Measurements from ENCODE around the gene PCBP3. TPM values are rescaled to one million over a fixed set of nuclear protein-coding genes. Genes with fewer than 3 reads are reported as not detected.

The PCBP3 gene
- total and polyA plus RNA-seq, 2 donors from 2014 or later = 2.3 to 5.4 TPM

DNA sequence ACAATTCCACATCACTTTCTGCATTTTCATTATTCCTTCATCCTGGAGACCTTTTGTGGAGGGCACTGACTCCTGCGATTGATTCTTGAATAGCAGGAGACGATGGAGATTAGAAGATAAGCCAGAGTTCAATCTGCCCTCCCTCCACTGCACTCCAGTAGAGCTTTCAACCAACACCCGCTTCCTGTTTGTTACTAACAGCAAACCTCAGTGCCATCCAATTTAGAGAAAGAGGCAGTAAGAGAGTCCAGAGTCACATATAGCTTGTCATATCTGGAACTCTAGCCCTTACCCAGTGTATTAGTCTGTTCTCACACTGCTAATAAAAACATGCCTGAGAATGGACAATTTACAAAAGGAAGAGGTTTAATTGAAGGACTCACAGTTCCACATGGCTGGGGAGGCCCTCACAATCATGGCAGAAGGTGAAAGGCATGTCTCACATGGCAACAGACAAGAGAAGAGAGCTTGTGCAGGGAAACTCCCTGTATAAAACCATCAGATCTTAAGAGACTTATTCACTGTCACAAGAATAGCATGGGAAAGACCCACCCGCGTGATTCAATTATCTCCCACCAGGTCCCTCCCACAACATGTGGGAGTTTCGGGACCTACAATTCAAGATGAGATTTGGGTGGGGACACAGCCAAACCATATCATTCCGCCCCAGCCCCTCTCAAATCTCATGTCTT lies 55.9 kb downstream of the PCBP3 start:
- Histone ChIP-seq H3K4me1 (ENCODE audit: control insufficient read depth in 2 of 3, insufficient read depth in 2 of 3, low read depth in 1 of 3, low read length in 3 of 3) (no peaks in the 10 kb centered on the region), H3K27me3 (ENCODE audit: control insufficient read depth, insufficient read depth, low read length) (no peaks in the 10 kb centered on the region), H3K4me3 (ENCODE audit: low read length in 3 of 3) (no peak overlapping the region), H3K9ac (ENCODE audit: low read length in 3 of 3) (no peak overlapping the region), H3K9me3 (ENCODE audit: control insufficient read depth in 2 of 3, insufficient read depth in 1 of 3, low read length in 3 of 3) (no peaks in the 10 kb centered on the region), H3K27ac (ENCODE audit: low read depth in 2 of 2, low read length in 2 of 2) (no peak overlapping the region), H3K36me3 (ENCODE audit: control insufficient read depth in 2 of 3, insufficient read depth in 3 of 3, low read length in 3 of 3) (no peaks in the 10 kb centered on the region)
- intact Hi-C loops (cut with DNase I) = no loop called here
- no peak for TF ChIP-seq CTCF (IDR thresholded peaks at IDR 0.05; ENCODE audit: borderline replicate concordance, extremely low read depth, insufficient read depth)
- FAIRE-seq (no peak), DNase-seq (no peak)

GRCh38 chr21:45699966-45700365 lies 56.4 kb downstream of the PCBP3 start:
- Histone ChIP-seq H3K27ac (ENCODE audit: low read depth in 2 of 2, low read length in 2 of 2) (no peak overlapping the region), H3K9ac (ENCODE audit: low read length in 3 of 3) (no peak overlapping the region), H3K9me3 (ENCODE audit: control insufficient read depth in 2 of 3, insufficient read depth in 1 of 3, low read length in 3 of 3) (no peaks in the 10 kb centered on the region), H3K4me3 (ENCODE audit: low read length in 3 of 3) (no peak overlapping the region), H3K27me3 (ENCODE audit: control insufficient read depth, insufficient read depth, low read length) (no peaks in the 10 kb centered on the region), H3K4me1 (ENCODE audit: control insufficient read depth in 2 of 3, insufficient read depth in 2 of 3, low read depth in 1 of 3, low read length in 3 of 3) (no peaks in the 10 kb centered on the region), H3K36me3 (ENCODE audit: control insufficient read depth in 2 of 3, insufficient read depth in 3 of 3, low read length in 3 of 3) (no peaks in the 10 kb centered on the region)
- no peak for TF ChIP-seq CTCF (IDR thresholded peaks at IDR 0.05; ENCODE audit: borderline replicate concordance, extremely low read depth, insufficient read depth)
- intact Hi-C loops (cut with DNase I) = no loop called here
- DNase-seq (no peak), FAIRE-seq (no peak)

- Histone ChIP-seq H3K9me3 (ENCODE audit: control insufficient read depth in 2 of 3, insufficient read depth in 1 of 3, low read length in 3 of 3) (no peaks in the 10 kb centered on the region), H3K4me1 (ENCODE audit: control insufficient read depth in 2 of 3, insufficient read depth in 2 of 3, low read depth in 1 of 3, low read length in 3 of 3) (no peaks in the 10 kb centered on the region), H3K27me3 (ENCODE audit: control insufficient read depth, insufficient read depth, low read length) (no peaks in the 10 kb centered on the region), H3K9ac (ENCODE audit: low read length in 3 of 3) (no peak overlapping the region), H3K36me3 (ENCODE audit: control insufficient read depth in 2 of 3, insufficient read depth in 3 of 3, low read length in 3 of 3) (no peaks in the 10 kb centered on the region), H3K4me3 (ENCODE audit: low read length in 3 of 3) (no peak overlapping the region), H3K27ac (ENCODE audit: low read depth in 2 of 2, low read length in 2 of 2) (no peak overlapping the region)
- DNase-seq = no peak
- intact Hi-C loops (cut with DNase I) = no loop called here
- FAIRE-seq = no peak
- no peak for TF ChIP-seq CTCF (IDR thresholded peaks at IDR 0.05; ENCODE audit: borderline replicate concordance, extremely low read depth, insufficient read depth)
These were observed 56.9 kb downstream of the PCBP3 start for GRCh38 chr21:45700461-45700860.

Measured in kidney (tissue), 14 donors.